ENCODE results near the gene ZNF716.
"Not testable (repeated sequence)": the region's sequence is repeated elsewhere in the genome, so short reads cannot be mapped to it uniquely, and the experiment has no call there.

ZNF716 gene

DNA sequence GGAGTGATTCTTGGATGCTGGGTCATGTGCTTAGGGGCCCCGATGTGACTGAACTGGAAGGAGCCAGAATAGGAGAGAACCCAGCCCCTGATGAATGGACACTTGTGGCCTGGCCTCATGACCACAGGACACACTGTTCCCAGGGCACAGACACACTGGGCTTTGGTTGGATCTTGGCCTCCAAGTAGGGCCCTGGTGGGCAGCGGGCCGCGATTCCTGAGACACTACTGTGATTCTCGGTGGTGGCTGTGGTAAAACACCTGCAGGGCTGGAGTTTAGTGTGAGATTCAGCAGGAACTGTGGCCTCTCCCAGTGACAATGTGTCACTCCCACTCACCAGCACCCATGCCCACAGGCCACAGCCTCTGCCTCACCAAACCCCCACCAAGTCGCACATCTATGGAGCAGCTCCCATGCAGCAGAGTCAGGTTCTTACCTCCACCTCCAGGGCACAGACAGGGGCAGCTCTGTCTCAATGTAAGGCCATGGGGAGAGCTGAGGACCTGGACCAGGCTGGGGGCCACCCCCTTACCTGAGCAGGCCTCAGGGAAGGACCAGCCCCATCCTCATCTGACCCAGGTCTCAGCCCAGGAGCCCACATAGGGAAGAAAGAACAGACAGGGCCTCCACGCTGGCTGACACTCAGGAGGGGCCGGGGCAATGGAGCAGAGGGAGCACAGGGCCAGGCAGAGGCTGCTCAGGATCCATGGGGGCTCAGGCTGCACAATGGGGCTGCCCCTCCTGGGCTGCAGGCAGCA, 33.2 kb upstream of the ZNF716 start:
- Histone ChIP-seq H3K4me1 (ENCODE audit: insufficient read depth, low read length) (no peaks in the 10 kb centered on the region), H3K9me3 (ENCODE audit: control insufficient read depth, insufficient read depth, low read length) (no peaks in the 10 kb centered on the region), H3K36me3 (ENCODE audit: insufficient read depth, low read length) (no peaks in the 10 kb centered on the region), H3K9ac (ENCODE audit: low read depth, low read length) (no peak overlapping the region)

DNA sequence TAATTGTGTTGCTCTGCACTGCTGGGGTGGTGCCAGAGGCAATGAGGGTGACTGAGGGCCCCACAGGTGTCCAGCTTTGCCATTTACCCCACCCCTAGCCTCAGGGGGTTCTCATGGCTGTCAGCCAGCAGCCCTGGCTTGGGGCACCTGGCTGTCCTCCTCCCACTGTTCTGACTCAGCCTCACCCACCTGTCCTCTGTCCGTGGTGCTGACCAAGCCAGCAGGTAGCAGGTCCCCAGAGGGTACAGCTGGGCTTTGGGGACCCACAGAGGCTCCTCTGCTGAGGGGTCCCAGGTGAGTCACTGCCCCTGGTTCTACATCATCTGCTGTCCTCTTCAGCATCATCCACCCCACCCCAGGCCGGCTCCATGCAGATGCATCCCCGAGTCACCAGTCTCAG, 32.2 kb upstream of the ZNF716 start:
- no peaks in the 10 kb centered on the region for H3K4me1 ChIP-seq (ENCODE audit: insufficient read depth, low read length)
- no peak overlapping the region for H3K9ac ChIP-seq (ENCODE audit: low read depth, low read length)
- H3K9me3 ChIP-seq (ENCODE audit: control insufficient read depth, insufficient read depth, low read length): no peaks in the 10 kb centered on the region
- H3K36me3 ChIP-seq (ENCODE audit: insufficient read depth, low read length): no peaks in the 10 kb centered on the region

DNA sequence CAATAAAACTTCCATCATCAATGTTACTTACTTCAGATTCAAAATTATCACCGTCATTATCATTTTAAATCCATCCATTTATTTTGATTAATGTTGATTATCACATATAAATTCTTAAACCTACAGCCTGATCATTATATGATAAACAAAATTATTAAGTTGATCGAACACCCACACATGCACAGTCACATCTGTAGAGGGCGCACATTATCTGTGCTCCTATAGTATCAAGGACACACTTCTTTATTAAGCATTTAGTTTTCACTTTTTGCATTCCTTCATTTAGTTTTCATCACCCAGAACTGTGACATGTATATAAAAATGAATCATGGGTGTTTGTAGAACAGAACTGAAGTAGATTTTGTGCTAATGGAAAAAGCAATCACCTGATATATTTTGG, 26.2 kb upstream of the ZNF716 start:
- no peaks in the 10 kb centered on the region for H3K9me3 ChIP-seq (ENCODE audit: control insufficient read depth, insufficient read depth, low read length)

DNA sequence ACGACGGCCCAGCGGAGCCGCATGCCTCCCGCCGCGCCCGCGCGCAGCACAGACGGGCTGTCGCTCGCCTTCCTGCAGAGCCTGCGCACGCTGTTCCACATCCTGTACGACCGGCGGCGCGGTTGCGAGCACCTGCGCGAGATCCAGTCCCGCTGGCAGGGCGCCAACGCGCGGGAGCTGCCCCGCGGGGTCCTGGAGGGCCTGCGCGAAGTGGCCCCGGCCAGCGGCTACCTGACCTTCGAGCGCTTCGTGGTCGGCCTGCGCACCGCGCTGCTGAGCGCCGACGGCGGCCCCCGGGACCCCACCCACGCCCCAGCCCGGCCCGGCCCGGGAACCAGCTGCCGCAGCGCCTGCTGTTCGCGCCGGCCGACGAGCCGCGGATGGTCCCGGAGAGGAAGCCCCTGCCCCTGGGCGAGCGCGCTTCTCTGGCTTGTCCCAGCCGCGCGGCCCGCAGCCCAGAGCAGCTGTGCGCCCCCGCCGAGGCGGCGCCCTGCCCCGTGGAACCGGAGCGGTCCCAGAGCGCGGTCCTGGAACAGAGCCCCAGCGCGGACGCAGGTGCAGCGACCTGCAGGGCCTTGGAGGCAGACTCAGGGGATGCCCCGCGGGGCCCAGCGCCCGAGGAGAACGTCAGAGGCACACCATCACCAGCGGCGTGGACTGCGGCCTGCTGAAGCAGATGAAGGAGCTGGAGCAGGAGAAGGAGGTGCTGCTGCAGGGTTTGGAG, 25.3 kb upstream of the ZNF716 start:
- Histone ChIP-seq H3K9ac (ENCODE audit: low read depth, low read length) (no peak overlapping the region), H3K9me3 (ENCODE audit: control insufficient read depth, insufficient read depth, low read length) (no peaks in the 10 kb centered on the region), H3K36me3 (ENCODE audit: insufficient read depth, low read length) (no peaks in the 10 kb centered on the region), H3K4me1 (ENCODE audit: insufficient read depth, low read length) (no peaks in the 10 kb centered on the region)

More for the DNA sequence above, 26.2 kb upstream of the ZNF716 start:
- no peaks in the 10 kb centered on the region for H3K4me1 ChIP-seq (ENCODE audit: insufficient read depth, low read length)
- H3K9ac ChIP-seq (ENCODE audit: low read depth, low read length): no peak overlapping the region
- no peaks in the 10 kb centered on the region for H3K36me3 ChIP-seq (ENCODE audit: insufficient read depth, low read length)

DNA sequence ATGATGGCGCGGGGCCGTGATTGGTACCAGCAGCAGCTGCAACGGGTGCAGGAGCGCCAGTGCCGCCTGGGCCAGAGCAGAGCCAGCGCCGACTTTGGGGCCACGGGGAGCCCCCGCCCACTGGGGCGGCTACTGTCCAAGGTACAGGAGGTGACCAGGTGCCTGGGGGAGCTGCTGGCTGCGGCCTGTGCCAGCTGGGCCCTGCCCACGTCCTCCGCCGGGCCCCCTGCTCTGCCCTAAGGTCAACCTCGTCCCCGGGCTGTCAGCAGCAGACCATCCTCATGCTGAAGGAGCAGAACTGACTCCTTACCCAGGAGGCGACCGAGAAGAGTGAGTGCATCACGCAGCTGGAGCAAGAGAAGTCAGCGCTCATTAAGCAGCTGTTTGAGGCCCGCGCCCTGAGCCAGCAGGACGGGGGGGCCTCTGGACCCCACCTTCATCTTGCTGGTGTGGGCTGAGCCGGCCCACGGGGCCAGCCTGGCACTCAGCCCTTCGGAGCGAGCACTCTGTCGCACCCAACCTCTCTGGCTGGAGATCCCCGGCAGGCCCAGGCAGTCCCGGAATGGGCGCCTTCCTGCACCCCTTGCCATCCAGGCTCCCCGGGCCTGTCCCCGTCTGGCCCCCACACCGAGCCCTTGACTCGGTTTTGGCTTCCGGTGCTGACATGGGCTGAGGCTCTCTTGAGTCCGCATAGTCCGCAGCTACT, 24.6 kb upstream of the ZNF716 start:
- Histone ChIP-seq H3K36me3 (ENCODE audit: insufficient read depth, low read length) (no peaks in the 10 kb centered on the region), H3K4me1 (ENCODE audit: insufficient read depth, low read length) (no peaks in the 10 kb centered on the region), H3K9me3 (ENCODE audit: control insufficient read depth, insufficient read depth, low read length) (no peaks in the 10 kb centered on the region), H3K9ac (ENCODE audit: low read depth, low read length) (no peak overlapping the region)

DNA sequence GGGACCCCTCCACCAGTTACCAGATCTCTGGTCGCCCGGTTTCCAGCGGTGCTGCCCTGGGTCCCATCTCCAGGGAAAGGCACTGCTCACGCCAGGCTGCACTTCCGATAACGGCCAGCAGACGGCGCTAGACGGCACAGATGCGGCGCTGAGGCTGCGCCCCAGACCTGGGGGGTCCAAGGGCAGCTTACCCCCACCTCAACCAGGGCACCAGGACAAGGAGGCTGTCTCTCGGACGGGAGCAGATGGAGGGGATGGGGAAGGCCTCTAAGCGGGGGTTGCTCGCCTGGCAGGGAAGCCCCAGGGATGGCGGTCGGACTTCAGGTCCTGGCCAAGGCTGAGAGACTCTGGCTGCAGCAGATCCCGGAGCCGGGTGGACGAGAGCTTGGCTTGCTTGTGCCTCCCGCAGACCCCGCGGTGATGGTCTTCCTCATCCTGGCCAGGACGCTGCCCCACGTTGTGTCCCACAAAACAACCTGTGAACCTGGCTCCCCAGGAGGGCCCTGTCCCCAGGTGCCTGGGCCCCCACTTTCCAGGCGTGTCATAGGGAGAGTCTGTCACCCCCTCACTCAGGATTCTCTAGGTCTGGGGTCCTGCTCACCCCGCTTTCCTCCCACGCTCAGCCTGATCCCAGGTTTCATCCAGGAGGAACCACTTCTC, 23.9 kb upstream of the ZNF716 start:
- Histone ChIP-seq H3K9me3 (ENCODE audit: control insufficient read depth, insufficient read depth, low read length) (no peaks in the 10 kb centered on the region), H3K9ac (ENCODE audit: low read depth, low read length) (no peak overlapping the region), H3K4me1 (ENCODE audit: insufficient read depth, low read length) (no peaks in the 10 kb centered on the region), H3K36me3 (ENCODE audit: insufficient read depth, low read length) (no peaks in the 10 kb centered on the region)

DNA sequence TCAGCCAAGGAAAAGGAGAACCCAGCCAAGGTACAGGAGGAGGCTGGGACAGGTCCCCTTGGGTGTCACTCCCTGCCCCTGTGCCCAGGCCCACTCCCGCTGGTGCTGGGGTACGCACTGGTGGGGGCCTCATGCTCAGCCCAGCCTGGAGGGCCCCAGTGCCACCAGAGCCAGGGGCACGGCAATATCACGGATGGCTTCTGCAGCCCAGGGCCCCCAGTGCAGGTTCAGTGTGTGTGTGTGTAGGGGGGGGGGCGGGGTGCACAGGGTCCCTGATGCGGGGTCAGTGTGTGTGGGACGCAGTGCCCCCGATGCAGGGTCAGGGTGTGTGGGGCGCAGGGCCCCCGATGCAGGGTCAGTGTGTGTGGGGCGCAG, 23.4 kb upstream of the ZNF716 start:
- Histone ChIP-seq H3K4me1 (ENCODE audit: insufficient read depth, low read length) (no peaks in the 10 kb centered on the region), H3K9ac (ENCODE audit: low read depth, low read length) (no peak overlapping the region), H3K36me3 (ENCODE audit: insufficient read depth, low read length) (no peaks in the 10 kb centered on the region), H3K9me3 (ENCODE audit: control insufficient read depth, insufficient read depth, low read length) (no peaks in the 10 kb centered on the region)

DNA sequence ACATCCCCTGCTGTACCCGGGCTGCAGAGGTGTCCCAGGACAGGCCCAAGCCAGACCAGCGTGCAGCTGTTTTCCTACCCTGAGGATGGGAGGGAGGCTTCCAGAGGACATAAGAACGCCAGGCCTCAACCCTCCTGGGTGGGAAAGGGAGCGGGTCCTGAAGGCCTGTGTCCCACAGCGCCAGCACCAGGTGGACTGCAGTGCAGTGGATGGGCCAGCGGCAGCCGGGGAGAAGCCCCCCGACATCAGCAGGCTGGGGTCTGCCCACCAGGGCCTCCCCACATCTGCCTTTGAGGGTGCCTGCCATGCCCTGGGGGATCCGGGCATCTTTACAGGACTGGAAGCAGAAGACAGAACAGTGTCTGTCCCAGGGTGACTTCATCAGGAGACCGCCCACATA, 22.8 kb upstream of the ZNF716 start:
- H3K36me3 ChIP-seq (ENCODE audit: insufficient read depth, low read length): no peaks in the 10 kb centered on the region
- no peaks in the 10 kb centered on the region for H3K4me1 ChIP-seq (ENCODE audit: insufficient read depth, low read length)
- no peak overlapping the region for H3K9ac ChIP-seq (ENCODE audit: low read depth, low read length)
- H3K9me3 ChIP-seq (ENCODE audit: control insufficient read depth, insufficient read depth, low read length): no peaks in the 10 kb centered on the region

DNA sequence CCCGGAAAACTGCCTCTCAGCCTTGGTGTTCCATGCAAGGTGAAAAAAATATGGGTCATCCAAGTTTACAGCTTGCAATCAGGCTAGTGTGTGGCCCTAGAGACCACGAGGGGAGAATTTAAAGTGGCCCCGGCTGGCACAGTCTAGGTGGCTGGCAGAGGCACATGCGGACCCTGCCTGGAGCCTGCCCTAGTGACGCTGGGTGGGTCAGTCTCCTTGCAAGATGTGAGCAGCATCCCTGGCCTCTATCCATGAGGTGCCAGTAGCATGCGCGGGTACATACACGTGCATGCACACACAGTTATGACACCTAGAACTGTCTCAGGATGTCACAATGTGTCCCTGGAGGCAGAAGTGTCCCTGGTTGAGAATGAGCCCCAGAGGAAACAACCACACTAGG, 22.4 kb upstream of the ZNF716 start:
- no peaks in the 10 kb centered on the region for H3K36me3 ChIP-seq (ENCODE audit: insufficient read depth, low read length)
- no peaks in the 10 kb centered on the region for H3K9me3 ChIP-seq (ENCODE audit: control insufficient read depth, insufficient read depth, low read length)

DNA sequence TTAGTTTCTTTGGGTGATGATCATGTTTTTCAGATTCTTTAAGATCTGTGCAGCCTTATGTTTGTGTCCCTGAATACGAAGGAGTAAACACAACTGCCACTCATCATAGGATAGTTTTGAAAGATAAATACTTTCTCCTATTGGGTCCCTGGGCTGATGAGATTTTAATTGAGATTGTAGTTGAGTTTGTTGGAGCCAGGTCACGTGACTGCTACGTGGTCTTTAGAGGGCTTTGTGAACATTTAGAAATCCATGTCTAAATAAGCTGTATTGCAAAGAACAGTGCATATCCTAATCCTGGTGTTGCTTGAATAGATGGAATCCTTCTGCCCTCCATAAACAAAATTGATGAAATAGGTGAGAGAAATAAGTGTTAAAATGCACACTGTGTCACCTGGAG, 17.4 kb upstream of the ZNF716 start:
- no peaks in the 10 kb centered on the region for H3K4me1 ChIP-seq (ENCODE audit: insufficient read depth, low read length)
- H3K9ac ChIP-seq (ENCODE audit: low read depth, low read length): no peak overlapping the region
- H3K36me3 ChIP-seq (ENCODE audit: insufficient read depth, low read length): no peaks in the 10 kb centered on the region
- no peaks in the 10 kb centered on the region for H3K9me3 ChIP-seq (ENCODE audit: control insufficient read depth, insufficient read depth, low read length)

More for the DNA sequence above, 22.4 kb upstream of the ZNF716 start:
- Histone ChIP-seq H3K9ac (ENCODE audit: low read depth, low read length) (no peak overlapping the region), H3K4me1 (ENCODE audit: insufficient read depth, low read length) (no peaks in the 10 kb centered on the region)

DNA sequence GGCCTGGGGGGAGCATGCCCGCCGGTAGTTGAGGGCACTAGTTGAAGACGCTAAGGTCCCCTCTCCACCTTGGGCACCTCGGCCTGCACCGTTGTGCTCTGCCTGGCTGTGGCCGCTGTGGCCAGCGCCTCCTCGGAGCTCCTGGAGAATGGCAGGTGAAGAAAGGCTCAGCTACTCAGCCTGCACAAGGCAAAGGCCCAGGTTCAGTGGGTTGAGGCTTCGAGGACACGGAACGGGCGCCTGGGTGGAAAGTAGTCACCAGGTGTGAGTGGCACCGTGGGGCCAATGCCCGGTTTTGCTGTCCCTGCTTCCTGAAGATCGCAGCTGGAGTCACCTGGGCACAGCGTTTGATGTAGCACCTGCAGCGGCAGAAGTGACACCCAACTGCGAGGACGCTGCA, 12.4 kb upstream of the ZNF716 start:
- H3K4me1 ChIP-seq (ENCODE audit: insufficient read depth, low read length): no peaks in the 10 kb centered on the region
- H3K9ac ChIP-seq (ENCODE audit: low read depth, low read length): no peak overlapping the region
- no peaks in the 10 kb centered on the region for H3K36me3 ChIP-seq (ENCODE audit: insufficient read depth, low read length)
- H3K9me3 ChIP-seq (ENCODE audit: control insufficient read depth, insufficient read depth, low read length): no peaks in the 10 kb centered on the region

DNA sequence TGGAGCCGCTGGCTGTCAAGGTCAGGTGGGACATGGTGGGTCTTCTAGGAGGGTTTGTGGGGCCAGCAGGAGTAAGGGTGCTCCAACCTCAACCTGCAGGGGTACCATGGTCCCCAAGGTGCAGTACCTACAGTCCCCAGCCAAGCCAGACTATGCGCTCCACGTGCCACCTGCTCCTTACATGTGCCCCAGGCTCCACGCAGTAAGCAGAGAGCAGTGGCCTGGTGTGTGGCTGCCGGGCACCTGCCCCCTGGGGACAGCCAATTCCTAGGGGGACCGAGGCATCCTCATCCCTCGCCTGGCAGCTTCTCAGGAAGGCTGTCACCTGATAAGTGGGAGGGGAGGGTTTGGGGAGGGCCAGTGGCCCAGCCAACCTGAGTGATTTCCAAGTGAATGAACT, 11.7 kb upstream of the ZNF716 start:
- Histone ChIP-seq H3K36me3 (ENCODE audit: insufficient read depth, low read length) (no peaks in the 10 kb centered on the region), H3K9me3 (ENCODE audit: control insufficient read depth, insufficient read depth, low read length) (no peaks in the 10 kb centered on the region), H3K9ac (ENCODE audit: low read depth, low read length) (no peak overlapping the region), H3K4me1 (ENCODE audit: insufficient read depth, low read length) (no peaks in the 10 kb centered on the region)

DNA sequence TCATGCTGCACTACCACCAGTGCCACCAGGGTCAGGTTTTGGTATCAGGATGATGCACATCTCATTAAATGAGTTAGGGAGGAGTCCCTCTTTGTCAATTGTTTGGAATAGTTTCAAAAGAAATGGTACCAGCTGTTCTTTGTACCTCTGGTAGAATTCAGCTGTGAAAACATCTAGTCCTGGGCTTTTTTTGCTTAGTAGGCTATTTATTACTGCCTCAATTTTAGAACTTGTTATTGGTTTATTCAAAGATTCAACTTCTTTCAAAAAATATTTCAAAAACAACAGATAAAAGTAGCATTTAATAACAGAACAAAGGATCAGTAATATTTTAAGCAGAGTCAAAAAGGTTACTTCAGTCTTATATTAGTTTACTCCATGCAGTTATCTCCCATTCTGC, 6.4 kb upstream of the ZNF716 start:
- no peaks in the 10 kb centered on the region for H3K9me3 ChIP-seq (ENCODE audit: control insufficient read depth, insufficient read depth, low read length)
- H3K36me3 ChIP-seq (ENCODE audit: insufficient read depth, low read length): no peaks in the 10 kb centered on the region
- no peaks in the 10 kb centered on the region for H3K4me1 ChIP-seq (ENCODE audit: insufficient read depth, low read length)
- H3K9ac ChIP-seq (ENCODE audit: low read depth, low read length): no peak overlapping the region

DNA sequence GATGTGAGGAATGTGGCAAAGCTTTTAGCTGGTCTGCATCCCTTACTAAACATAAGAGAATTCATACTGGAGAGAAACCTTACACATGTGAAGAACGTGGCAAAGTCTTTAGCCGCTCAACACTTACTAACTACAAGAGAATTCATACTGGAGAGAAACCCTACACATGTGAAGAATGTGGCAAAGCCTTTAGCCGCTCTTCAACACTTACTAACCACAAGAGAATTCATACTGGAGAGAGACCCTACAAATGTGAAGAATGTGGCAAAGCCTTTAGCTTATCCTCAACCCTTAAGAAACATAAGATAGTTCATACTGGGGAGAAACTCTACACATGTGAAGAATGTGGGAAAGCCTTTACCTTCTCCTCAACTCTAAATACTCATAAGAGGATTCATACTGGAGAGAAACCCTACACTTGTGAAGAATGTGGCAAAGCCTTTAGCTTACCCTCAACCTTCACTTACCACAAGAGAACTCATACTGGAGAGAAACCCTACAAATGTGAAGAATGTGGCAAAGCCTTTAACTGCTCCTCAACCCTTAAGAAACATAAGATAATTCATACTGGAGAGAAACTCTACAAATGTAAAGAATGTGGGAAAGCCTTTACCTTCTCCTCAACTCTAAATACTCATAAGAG, 19.3 kb downstream of the ZNF716 start:
- not testable (repeated sequence) for H3K9me3 ChIP-seq (ENCODE audit: control insufficient read depth, insufficient read depth, low read length); H3K36me3 ChIP-seq (ENCODE audit: insufficient read depth, low read length); H3K9ac ChIP-seq (ENCODE audit: low read depth, low read length); H3K4me1 ChIP-seq (ENCODE audit: insufficient read depth, low read length)

Data from ES-I3 (cell line).